ENCODE results near the gene FGF22.
"Not testable (repeated sequence)": the region's sequence is repeated elsewhere in the genome, so short reads cannot be mapped to it uniquely, and the experiment has no call there.

The FGF22 gene

DNA sequence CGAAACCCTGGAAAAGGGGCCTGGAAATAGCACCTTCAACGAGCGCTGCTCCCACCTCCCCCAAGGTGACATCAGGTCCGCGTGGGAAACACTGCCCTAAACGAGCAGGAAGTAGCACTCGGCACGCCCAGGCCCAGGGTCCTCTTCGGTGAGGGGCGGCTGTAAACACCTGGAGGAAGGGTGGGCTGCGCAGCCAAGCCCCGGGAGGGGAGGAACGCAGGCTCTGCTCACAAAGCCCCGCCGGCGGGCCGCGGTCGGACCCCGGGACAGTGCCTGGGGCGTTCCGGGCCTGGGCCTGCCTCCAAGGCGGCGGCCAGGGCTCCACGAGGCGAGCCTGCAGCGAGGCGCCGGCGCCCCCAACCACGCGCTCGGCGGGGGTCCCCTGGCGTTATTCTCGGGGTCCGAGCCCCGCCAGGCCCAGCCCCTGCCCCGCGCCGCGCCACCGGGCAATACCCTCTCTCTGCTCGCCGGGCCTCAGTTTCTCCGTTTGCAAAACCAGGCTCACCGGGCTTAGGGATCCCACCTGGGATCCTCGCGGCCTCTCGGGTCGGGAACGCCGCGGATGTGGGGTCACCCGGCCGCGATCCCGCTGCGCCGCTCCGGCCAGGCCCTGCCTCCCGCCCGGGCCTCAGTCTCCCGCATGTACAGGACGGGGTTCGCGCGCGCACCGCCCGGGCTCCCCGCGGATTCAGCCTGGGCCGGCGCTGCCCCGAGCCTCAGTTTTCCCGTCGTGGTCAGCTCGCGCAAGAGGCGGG, 22.7 kb downstream of the FGF22 start:
- peaks cover 15 to 38% (median 22%) of the 10 kb centered on the region in 11 experiments; a peak in 21 of 22 replicates for H3K36me3 ChIP-seq
- peaks cover 44 to 70% (median 61%) of the 10 kb centered on the region in 10 experiments for H3K4me1 ChIP-seq

DNA sequence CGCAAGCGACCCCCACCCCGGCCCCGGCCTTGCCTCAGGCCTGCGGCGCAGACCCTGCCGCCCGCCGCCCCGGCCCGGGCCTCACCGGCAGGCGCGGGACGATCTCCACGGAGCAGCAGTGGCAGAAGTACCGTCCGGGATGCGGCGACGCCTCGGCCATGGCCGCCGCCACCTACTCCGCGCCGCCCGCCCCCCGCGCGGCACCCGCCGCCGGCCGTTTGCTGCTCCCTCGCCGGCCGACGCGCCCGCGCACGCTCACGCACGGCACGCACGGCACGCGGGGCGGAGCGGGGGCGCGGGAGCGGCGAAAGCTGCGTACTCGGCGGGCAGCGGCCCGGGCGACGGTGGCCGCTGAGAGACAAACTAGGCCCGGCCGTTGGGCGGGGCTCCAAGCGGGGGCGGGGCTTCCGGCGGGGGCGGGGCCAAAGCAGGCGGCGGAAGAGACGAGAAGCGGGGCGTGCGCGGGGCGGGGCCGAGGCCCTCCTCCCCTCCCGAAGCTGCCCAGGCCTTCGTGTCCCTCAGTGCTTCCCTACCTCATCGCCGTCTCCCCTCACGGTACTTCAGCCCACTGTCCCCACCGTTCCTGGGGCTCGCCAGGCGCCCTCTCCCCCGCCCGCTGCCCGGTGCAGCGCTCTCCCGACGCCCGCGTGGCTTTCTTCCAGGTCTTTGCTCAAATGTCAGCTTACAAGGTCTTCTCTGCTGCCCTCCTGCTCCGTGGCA, 23.4 kb downstream of the FGF22 start, which contains the start of gene RNF126:
TSS of gene RNF126 (minus strand) at position 253 of the 720 bp plus-strand sequence. CDS start at position 160, 93 bp downstream.
- peaks cover 40 to 49% (median 48%) of the 10 kb centered on the region in 11 experiments for H4K20me1 ChIP-seq
- peak within 1 kb of the TSS; percentile 90 to 100 (median 100) for H3K4me3 ChIP-seq
- peaks cover 0 to 17% (median 12%) of the 10 kb centered on the region in 11 experiments; a peak in 15 of 22 replicates for H3K9me3 ChIP-seq (replicated peaks in 1 of 11)
- peaks cover 44 to 64% (median 59%) of the 10 kb centered on the region in 10 experiments for H3K4me1 ChIP-seq
- H3K36me3 ChIP-seq = peaks cover 8 to 31% (median 15%) of the 10 kb centered on the region in 11 experiments; a peak in 21 of 22 replicates
- no peaks in the 10 kb centered on the region for H3K27me3 ChIP-seq
- peak within 1 kb of the TSS; percentile 91 to 99 (median 98) for H3K9ac ChIP-seq
- no peak for TF ChIP-seq Cebpa-rat (IDR thresholded peaks at IDR 0.05)
- H3K4me2 ChIP-seq = peak within 1 kb of the TSS; percentile 94 to 100 (median 99)
- H3K27ac ChIP-seq = peak within 1 kb of the TSS; percentile 72 to 98 (median 95)

More for the DNA sequence above, 22.7 kb downstream of the FGF22 start:
- H3K9me3 ChIP-seq (replicated peaks in 1 of 11) = peaks cover 0 to 10% (median 8%) of the 10 kb centered on the region in 11 experiments; a peak in 15 of 22 replicates
- TF ChIP-seq Cebpa-rat (IDR thresholded peaks at IDR 0.05) = no peak
- H4K20me1 ChIP-seq = peaks cover 47 to 56% (median 55%) of the 10 kb centered on the region in 11 experiments
- peak overlapping the region; percentile 72 to 98 (median 95) for H3K27ac ChIP-seq
- H3K9ac ChIP-seq = peak overlapping the region; percentile 91 to 99 (median 98)
- no peaks in the 10 kb centered on the region for H3K27me3 ChIP-seq
- H3K4me3 ChIP-seq = peak overlapping the region; percentile 90 to 100 (median 100)
- H3K4me2 ChIP-seq = peak overlapping the region; percentile 93 to 100 (median 99)

DNA sequence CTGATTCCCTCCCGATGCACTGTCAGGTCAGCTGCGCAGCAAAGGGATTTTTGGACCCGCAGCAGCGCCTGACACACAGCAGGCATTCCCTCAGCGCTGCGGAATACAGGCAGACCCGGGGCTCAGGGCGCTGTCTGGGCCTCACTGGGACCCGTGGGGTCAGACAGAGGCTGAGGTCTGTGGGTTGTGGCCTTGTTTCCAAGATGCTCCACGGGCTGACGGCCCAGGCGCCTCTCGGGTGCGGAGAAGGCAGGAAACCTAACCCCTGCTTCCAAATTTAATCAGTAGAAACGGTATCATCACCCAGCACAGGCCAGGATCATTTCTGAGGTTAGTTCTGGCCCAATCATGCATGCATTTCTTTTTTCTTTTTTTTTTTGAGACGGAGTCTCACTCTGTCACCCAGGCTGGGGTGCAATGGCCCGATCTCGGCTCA, 24.0 kb downstream of the FGF22 start:
- Histone ChIP-seq H3K36me3 (peaks cover 2 to 25% (median 9%) of the 10 kb centered on the region in 11 experiments; a peak in 21 of 22 replicates), H3K27me3 (no peaks in the 10 kb centered on the region), H3K9ac (peak overlapping the region; percentile 74 to 99 (median 98)), H3K4me1 (peaks cover 44 to 59% (median 53%) of the 10 kb centered on the region in 10 experiments), H3K4me3 (peak overlapping the region; percentile 90 to 100 (median 100)), H3K9me3 (replicated peaks in 1 of 11) (peaks cover 2 to 22% (median 12%) of the 10 kb centered on the region in 11 experiments; a peak in 15 of 22 replicates), H4K20me1 (peaks cover 34 to 43% (median 42%) of the 10 kb centered on the region in 11 experiments), H3K27ac (peak overlapping the region; percentile 61 to 98 (median 89)), H3K4me2 (peak overlapping the region; percentile 86 to 99 (median 95))
- no peak for TF ChIP-seq Cebpa-rat (IDR thresholded peaks at IDR 0.05)

DNA sequence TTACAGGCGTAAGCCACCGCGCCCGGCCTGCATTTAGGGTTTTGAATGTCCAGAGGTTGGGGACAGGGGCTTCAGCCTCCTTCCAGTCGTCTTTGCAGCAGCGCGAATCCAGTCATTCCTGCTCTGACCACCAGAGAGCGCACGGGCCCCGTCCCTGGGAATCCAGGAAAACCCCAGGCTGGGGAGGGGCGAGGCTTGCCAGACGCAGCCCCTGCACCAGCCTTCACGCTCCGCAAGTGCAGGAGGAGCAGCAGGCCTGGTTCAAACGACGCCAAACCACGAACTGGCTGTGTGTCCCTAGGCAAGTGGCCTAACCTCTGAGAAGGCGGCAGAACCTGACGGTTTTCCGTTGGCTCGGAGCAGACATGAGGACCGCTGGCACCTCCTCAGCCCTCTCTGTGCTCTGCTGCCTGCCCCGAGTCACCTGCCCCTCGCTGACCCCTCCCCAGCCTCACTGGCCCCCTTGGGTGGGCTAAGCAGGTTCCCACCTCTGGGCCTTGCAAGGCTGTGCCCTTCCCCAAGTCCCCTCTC, 25.3 kb downstream of the FGF22 start:
- Histone ChIP-seq H4K20me1 (peaks cover 22 to 30% (median 29%) of the 10 kb centered on the region in 11 experiments), H3K9me3 (replicated peaks in 1 of 11) (peaks cover 8 to 29% (median 14%) of the 10 kb centered on the region in 11 experiments; a peak in 17 of 22 replicates), H3K27ac (peak overlapping the region in 4 of 11 experiments; percentile 81 to 97 (median 90); a peak in 5 of 22 replicates), H3K27me3 (no peaks in the 10 kb centered on the region), H3K4me3 (peak overlapping the region in 3 of 10 experiments; percentile 19 to 48 (median 25); a peak in 4 of 20 replicates), H3K9ac (peak overlapping the region in 6 of 11 experiments; percentile 7 to 99 (median 66); a peak in 6 of 22 replicates), H3K4me1 (peaks cover 35 to 54% (median 48%) of the 10 kb centered on the region in 10 experiments), H3K4me2 (peak overlapping the region; percentile 86 to 99 (median 95)), H3K36me3 (peaks cover 0 to 12% (median 0%) of the 10 kb centered on the region in 11 experiments; a peak in 5 of 22 replicates)
- TF ChIP-seq Cebpa-rat (IDR thresholded peaks at IDR 0.05) = no peak

DNA sequence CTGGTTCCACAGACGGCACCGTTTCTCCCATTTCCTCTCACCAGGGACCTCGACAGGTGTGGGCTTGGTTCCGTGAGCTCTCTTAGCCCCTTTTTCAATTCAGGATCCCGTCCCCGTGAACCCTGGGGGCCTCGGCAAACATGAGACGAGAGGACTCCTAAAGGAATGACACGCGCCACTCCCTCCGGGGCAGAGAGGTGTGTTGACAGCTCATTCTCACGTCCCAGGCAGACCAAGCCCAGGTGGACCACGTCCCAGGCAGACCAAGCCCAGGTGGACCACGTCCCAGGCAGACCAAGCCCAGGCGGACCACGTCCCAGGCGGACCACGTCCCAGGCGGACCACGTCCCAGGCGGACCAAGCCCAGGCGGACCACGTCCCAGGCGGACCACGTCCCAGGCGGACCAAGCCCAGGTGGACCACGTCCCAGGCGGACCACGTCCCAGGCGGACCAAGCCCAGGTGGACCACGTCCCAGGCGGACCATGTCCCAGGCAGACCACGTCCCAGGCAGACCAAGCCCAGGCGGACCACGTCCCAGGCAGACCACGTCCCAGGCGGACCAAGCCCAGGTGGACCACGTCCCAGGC, 27.4 kb downstream of the FGF22 start:
- H3K4me3 ChIP-seq, H4K20me1 ChIP-seq, H3K27ac ChIP-seq, H3K9ac ChIP-seq, H3K27me3 ChIP-seq, H3K36me3 ChIP-seq: not testable (repeated sequence)
- Histone ChIP-seq H3K4me2 (peak overlapping the region in 7 of 11 experiments; percentile 17 to 64 (median 35); a peak in 10 of 22 replicates), H3K9me3 (replicated peaks in 1 of 11) (peaks cover 8 to 29% (median 14%) of the 10 kb centered on the region in 11 experiments; a peak in 17 of 22 replicates), H3K4me1 (peaks cover 21 to 46% (median 35%) of the 10 kb centered on the region in 10 experiments)

DNA sequence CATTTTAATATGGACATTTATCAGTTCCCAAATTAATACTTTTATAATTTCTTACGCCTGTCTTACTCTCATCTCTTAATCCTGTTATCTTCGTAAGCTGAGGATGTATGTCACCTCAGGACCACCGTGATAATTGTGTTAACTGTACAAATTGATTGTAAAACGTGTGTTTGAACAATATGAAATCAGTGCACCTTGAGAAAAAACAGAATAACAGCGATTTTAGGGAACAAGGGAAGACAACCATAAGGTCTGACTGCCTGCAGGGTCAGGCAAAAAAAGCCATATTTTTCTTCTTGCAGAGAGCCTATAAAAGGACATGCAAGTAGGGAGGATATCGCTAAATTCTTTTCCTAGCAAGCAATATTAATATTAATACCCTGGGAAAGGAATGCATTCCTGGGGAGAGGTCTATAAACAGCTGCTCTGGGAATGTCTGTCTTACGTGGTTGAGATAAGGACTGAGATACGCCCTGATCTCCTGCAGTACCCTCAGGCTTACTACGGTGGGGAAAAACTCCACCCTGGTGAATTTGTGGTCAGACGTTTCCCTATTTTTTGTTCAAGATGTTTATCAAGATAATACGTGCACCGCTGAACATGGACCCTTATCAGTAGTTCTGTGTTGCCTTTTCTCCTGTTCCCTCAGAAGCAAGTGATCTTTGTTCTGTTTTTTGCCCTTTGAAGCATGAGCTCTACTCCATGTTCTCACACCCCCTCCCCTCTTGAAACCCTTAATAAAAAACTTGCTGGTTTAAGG, 29.2 kb downstream of the FGF22 start:
- not testable (repeated sequence) for H3K36me3 ChIP-seq, H3K9ac ChIP-seq, H3K27me3 ChIP-seq, H3K4me3 ChIP-seq, H3K27ac ChIP-seq, H4K20me1 ChIP-seq
- H3K4me1 ChIP-seq = peaks cover 16 to 40% (median 29%) of the 10 kb centered on the region in 10 experiments
- H3K9me3 ChIP-seq (replicated peaks in 1 of 11) = peaks cover 8 to 29% (median 14%) of the 10 kb centered on the region in 11 experiments; a peak in 17 of 22 replicates
- peak overlapping the region in 9 of 11 experiments; percentile 0 to 49 (median 37); a peak in 16 of 22 replicates for H3K4me2 ChIP-seq

DNA sequence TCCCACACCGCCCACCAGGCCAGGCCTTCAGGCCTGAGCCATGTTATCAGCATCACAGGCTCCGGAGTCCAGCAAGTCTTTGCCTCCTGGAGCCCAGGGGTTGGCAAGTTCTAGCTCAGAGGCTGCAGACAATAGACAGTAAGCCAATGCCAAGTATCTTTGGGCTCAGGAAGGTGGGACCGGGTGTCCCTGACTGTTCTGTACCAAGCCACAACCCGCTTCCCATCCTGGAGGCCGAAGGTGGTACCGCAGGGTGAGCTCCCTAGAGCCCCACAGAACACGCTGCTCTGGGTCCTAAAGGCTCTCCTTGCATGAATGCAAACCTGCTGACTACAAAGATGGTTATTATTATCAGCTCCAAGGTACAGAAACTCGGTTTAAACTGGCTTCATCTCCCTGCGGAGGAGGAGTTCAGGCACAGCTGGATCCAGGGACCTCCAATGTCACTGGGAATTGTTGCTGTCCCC, 31.0 kb downstream of the FGF22 start:
- H3K4me3 ChIP-seq = no peak overlapping the region
- no peak overlapping the region for H3K27ac ChIP-seq
- H3K36me3 ChIP-seq = no peaks in the 10 kb centered on the region
- peaks cover 8 to 29% (median 14%) of the 10 kb centered on the region in 11 experiments; a peak in 17 of 22 replicates for H3K9me3 ChIP-seq (replicated peaks in 1 of 11)
- peaks cover 0 to 25% (median 16%) of the 10 kb centered on the region in 10 experiments; a peak in 17 of 20 replicates for H3K4me1 ChIP-seq
- H3K27me3 ChIP-seq = peaks cover 15 to 24% (median 21%) of the 10 kb centered on the region in 11 experiments
- H3K9ac ChIP-seq = no peak overlapping the region
- TF ChIP-seq Cebpa-rat (IDR thresholded peaks at IDR 0.05) = no peak
- peak overlapping the region in 2 of 11 experiments; percentile 10 to 18; a peak in 4 of 22 replicates for H3K4me2 ChIP-seq
- peaks cover 0 to 13% (median 0%) of the 10 kb centered on the region in 11 experiments; a peak in 10 of 22 replicates for H4K20me1 ChIP-seq

Data from BLaER1 treated with 17β-estradiol and CSF1 and Interleukin-3, amounts not matched to agents 10 nM and 100 nM (cell line).